H1 (cell line): ENCODE measurements around the gene SMYD3. TPM values are rescaled to one million over a fixed set of nuclear protein-coding genes. Genes with fewer than 3 reads are reported as not detected.

Experiments used
- CTCF ChIA-PET: fragments of 300-600 bp; sonication (Branson Sonifier 250); formaldehyde crosslinking; loops from one replicate; lab custom pipeline; 2021; ENCODE audit not compliant: partially characterized antibody; lab: Charles Lee
- POLR2A ChIA-PET: fragments of 300-600 bp; sonication (Branson Sonifier 250); formaldehyde crosslinking; loops from one replicate; lab custom pipeline; 2021; ENCODE audit warnings: inconsistent platforms; ENCODE audit not compliant: partially characterized antibody; lab: Charles Lee
- DNase-seq, 2 experiments: peaks; one replicate each; pipeline versions ENCODE4 v3.0.0 to v3.0.0-alpha.2; 2010 to 2022; ENCODE audit warnings: low spot score in 2 of 2, low read depth in 1 of 2, mixed read lengths in 1 of 2
- FAIRE-seq: peaks from 2 replicates; lab custom pipeline; 2011; peaks lifted over from hg19 to GRCh38; lab: Jason Lieb, UNC
- H2AFZ ChIP-seq: 2 replicates; pipeline ENCODE4 v1.8.1; 2012; ENCODE audit warnings: low read length, inconsistent platforms
- H2AK5ac ChIP-seq: 2 replicates; pipeline ENCODE4 v1.6.1; 2013; ENCODE audit warnings: low read depth, low read length
- H2BK120ac ChIP-seq: replicated peaks from 2 replicates; pipeline ENCODE3; 2013; ENCODE audit warnings: low read depth, low read length, inconsistent platforms
- H2BK12ac ChIP-seq: 2 replicates; pipeline ENCODE4 v1.6.1; 2013; ENCODE audit warnings: low read depth, low read length
- H2BK15ac ChIP-seq: 2 replicates; pipeline ENCODE4 v1.6.1; 2013; ENCODE audit warnings: low read length
- H2BK20ac ChIP-seq: 2 replicates; pipeline ENCODE4 v1.6.1; 2013; ENCODE audit warnings: low read length
- H2BK5ac ChIP-seq: 2 replicates; pipeline ENCODE4 v1.6.1; 2013; ENCODE audit warnings: low read depth, low read length
- H3K14ac ChIP-seq: 2 replicates; pipeline ENCODE4 v1.6.1; 2013; ENCODE audit warnings: inconsistent platforms; ENCODE audit not compliant: insufficient read length
- H3K18ac ChIP-seq: 2 replicates; pipeline ENCODE4 v1.6.1; 2013; ENCODE audit warnings: low read length; ENCODE audit errors: extremely low read depth
- H3K23ac ChIP-seq: 2 replicates; pipeline ENCODE4 v1.6.1; 2013; ENCODE audit warnings: inconsistent platforms; ENCODE audit not compliant: insufficient read length
- H3K23me2 ChIP-seq: 2 replicates; pipeline ENCODE4 v1.6.1; 2013; ENCODE audit warnings: low read depth, low read length
- H3K27ac ChIP-seq: 2 replicates; pipeline ENCODE4 v1.6.1; 2011; ENCODE audit warnings: low read depth, low read length, inconsistent platforms
- H3K27me3 ChIP-seq, 4 experiments: replicated peaks in 1 of 4; 1 replicate in 1 of 4; 2 replicates in 3 of 4; pipeline versions ENCODE4 v1.6.1 to v1.8.1; 2011 to 2013; ENCODE audit warnings: low read length in 3 of 4, mild to moderate bottlenecking in 3 of 4, inconsistent platforms in 2 of 4, mixed read lengths in 2 of 4, moderate library complexity in 1 of 4; ENCODE audit not compliant: control insufficient read depth in 3 of 4, insufficient read depth in 3 of 4; ENCODE audit errors: extremely low read depth in 1 of 4
- H3K36me3 ChIP-seq, 4 experiments: 2 replicates each; pipeline versions ENCODE4 v1.6.1 to v1.8.1; 2011 to 2013; ENCODE audit warnings: mild to moderate bottlenecking in 4 of 4, low read length in 3 of 4, moderate library complexity in 2 of 4, control low read depth in 1 of 4, inconsistent platforms in 1 of 4; ENCODE audit not compliant: insufficient read depth in 4 of 4, control insufficient read depth in 2 of 4
- H3K4ac ChIP-seq: replicated peaks from 2 replicates; pipeline ENCODE3; 2013; ENCODE audit warnings: low read length, low read depth, mixed read lengths, inconsistent platforms; ENCODE audit not compliant: insufficient read length
- H3K4me1 ChIP-seq, 4 experiments: replicated peaks in 1 of 4; 1 replicate in 1 of 4; 2 replicates in 3 of 4; pipeline versions ENCODE4 v1.6.1 to v1.8.1; 2011 to 2013; ENCODE audit warnings: low read length in 3 of 4, inconsistent platforms in 2 of 4, mixed read lengths in 1 of 4; ENCODE audit not compliant: insufficient read depth in 4 of 4, control insufficient read depth in 3 of 4
- H3K4me2 ChIP-seq, 2 experiments: 2 replicates each; pipeline versions ENCODE4 v1.6.1 to v1.8.1; 2011 to 2013; ENCODE audit warnings: low read depth in 2 of 2, low read length in 2 of 2, control low read depth in 1 of 2, inconsistent platforms in 1 of 2, mild to moderate bottlenecking in 1 of 2; ENCODE audit not compliant: insufficient read depth in 1 of 2
- H3K4me3 ChIP-seq, 4 experiments: fragments of 200-600, 300-600 bp in 1 of 4; sonication (generic), shearing (Covaris generic), sonication (Bioruptor Twin) in 1 of 4; 2 replicates each; pipeline versions ENCODE4 v1.5.1 to v1.8.1; 2011 to 2016; ENCODE audit warnings: low read length in 4 of 4, low read depth in 3 of 4, control low read depth in 2 of 4, inconsistent platforms in 2 of 4, mild to moderate bottlenecking in 2 of 4, mixed read lengths in 1 of 4, moderate library complexity in 1 of 4; ENCODE audit not compliant: insufficient read depth in 2 of 4; ENCODE audit errors: extremely low read depth in 1 of 4
- H3K56ac ChIP-seq: replicated peaks from 2 replicates; pipeline ENCODE3; 2013; ENCODE audit warnings: low read depth, mild to moderate bottlenecking, mixed read lengths, low read length, inconsistent platforms; ENCODE audit not compliant: insufficient read length
- H3K79me1 ChIP-seq: 2 replicates; pipeline ENCODE4 v1.6.1; 2013; ENCODE audit warnings: low read depth, low read length, control low read depth
- H3K79me2 ChIP-seq, 2 experiments: 2 replicates each; pipeline versions ENCODE4 v1.6.1 to v1.8.1; 2012 to 2013; ENCODE audit warnings: low read length in 2 of 2, mild to moderate bottlenecking in 2 of 2, inconsistent platforms in 1 of 2; ENCODE audit not compliant: insufficient read depth in 2 of 2, control insufficient read depth in 1 of 2
- H3K9ac ChIP-seq, 4 experiments: replicated peaks in 1 of 4; 1 replicate in 1 of 4; 2 replicates in 3 of 4; pipeline versions ENCODE4 v1.6.1 to v1.8.1; 2011 to 2013; ENCODE audit warnings: low read depth in 3 of 4, low read length in 3 of 4, control low read depth in 2 of 4, mild to moderate bottlenecking in 2 of 4, moderate library complexity in 2 of 4, inconsistent platforms in 1 of 4; ENCODE audit errors: extremely low read depth in 1 of 4
- H3K9me3 ChIP-seq, 2 experiments: 2 replicates each; pipeline versions ENCODE4 v1.6.1 to v1.8.1; 2012 to 2013; ENCODE audit warnings: mild to moderate bottlenecking in 2 of 2, moderate library complexity in 2 of 2, control low read depth in 1 of 2, inconsistent platforms in 1 of 2, low read depth in 1 of 2, low read length in 1 of 2, mixed read lengths in 1 of 2; ENCODE audit not compliant: insufficient read depth in 2 of 2
- H4K20me1 ChIP-seq, 2 experiments: replicated peaks in 1 of 2; 2 replicates each; pipeline versions ENCODE3 to v1.8.1; 2011 to 2013; ENCODE audit warnings: inconsistent platforms in 2 of 2, low read length in 2 of 2, mild to moderate bottlenecking in 1 of 2; ENCODE audit not compliant: insufficient read depth in 2 of 2, control insufficient read depth in 1 of 2
- H4K5ac ChIP-seq: 2 replicates; pipeline ENCODE4 v1.6.1; 2013; ENCODE audit warnings: low read length, low read depth, mixed read lengths, inconsistent platforms; ENCODE audit not compliant: insufficient read length
- H4K8ac ChIP-seq: 2 replicates; pipeline ENCODE4 v1.8.0; 2013; ENCODE audit warnings: mild to moderate bottlenecking, moderate library complexity, low read length, inconsistent platforms; ENCODE audit not compliant: insufficient read depth; ENCODE audit errors: extremely low read depth
- H4K91ac ChIP-seq: replicated peaks from 2 replicates; pipeline ENCODE3; 2013; ENCODE audit warnings: low read length, mixed read lengths, inconsistent platforms; ENCODE audit not compliant: insufficient read length
- CEBPB ChIP-seq: IDR thresholded peaks from 2 replicates; pipeline ENCODE4 v1.6.1; 2012; ENCODE audit warnings: low read depth, low read length
- EP300 ChIP-seq, 2 experiments: IDR thresholded peaks; 1 replicate in 1 of 2; 2 replicates in 1 of 2; pipeline ENCODE4 v1.6.1; 2011 to 2012; ENCODE audit warnings: low read depth in 2 of 2, low read length in 2 of 2, mild to moderate bottlenecking in 2 of 2, borderline replicate concordance in 1 of 2, inconsistent platforms in 1 of 2, moderate library complexity in 1 of 2
- NRF1 ChIP-seq: IDR thresholded peaks from 2 replicates; pipeline ENCODE4 v1.6.1; 2011; ENCODE audit warnings: mild to moderate bottlenecking, low read depth, low read length, improper control_type of control experiment
- WGBS, 2 experiments: shearing (Covaris generic) in 1 of 2; methylation state at CpG; one replicate each; pipeline versions ENCODE4 v1.1.6 to v1.1.7; 2013 to 2015; ENCODE audit warnings: low lambda C conversion rate in 2 of 2, mixed read lengths in 2 of 2, inconsistent platforms in 1 of 2, low coverage in 1 of 2, missing lambda C conversion rate in 1 of 2; ENCODE audit not compliant: insufficient replicate concordance in 2 of 2, insufficient coverage in 1 of 2, insufficient read length in 1 of 2; ENCODE audit errors: extremely low coverage in 1 of 2, missing lambda C conversion rate in 1 of 2; 5-methylcytosine and 5-hydroxymethylcytosine counted together
- polyA plus RNA-seq, 7 experiments: library from polyadenylated mRNA; depleted of rRNA in 3 of 7; stranded (reverse) in 5 of 7; unstranded in 2 of 7; fragments of >200 nt in 5 of 7; fragments of 200-250 nt in 2 of 7; gene quantifications; 1 replicate in 5 of 7; 2 replicates in 1 of 7; 4 replicates in 1 of 7; pipeline versions ENCODE4 v1.2.1 to v1.2.3, GENCODE V29; 2011 to 2013; ENCODE audit warnings: missing spikeins in 2 of 7, mixed read lengths in 2 of 7
- total RNA-seq: library from RNA; stranded (reverse); fragmentation: NEBNext Ultra II Directional; extraction: Animal tissue kit (Norgen Biotek cat#: 25700); gene quantifications from 2 replicates; pipeline ENCODE4 v1.2.1, GENCODE V29; 2021

Gene SMYD3
- total and polyA plus RNA-seq, 2 of the 8 experiments (the other 6 are each of a cell fraction or from before 2014, with no cell fraction given), result 17.3 to 25.4 TPM

GRCh38 chr1:245748240-245748639 lies 758.8 kb downstream of the SMYD3 start:
- Histone ChIP-seq H2BK20ac (no peak overlapping the region), H3K23me2 (no peaks in the 10 kb centered on the region), H3K4me2 (no peak overlapping the region), H2AFZ (no peak overlapping the region), H3K36me3 (peaks cover 0 to 2% (median 0%) of the 10 kb centered on the region in 4 experiments; a peak in 1 of 8 replicates), H3K79me2 (no peaks in the 10 kb centered on the region), H3K9ac (no peak overlapping the region), H3K27me3 (no peaks in the 10 kb centered on the region), H4K5ac (no peak overlapping the region), H3K27ac (no peak overlapping the region), H4K8ac (no peak overlapping the region; the same call in 1 of the 2 replicates), H2AK5ac (no peak overlapping the region), H3K23ac (no peak overlapping the region), H4K91ac (no peak overlapping the region), H3K79me1 (no peaks in the 10 kb centered on the region), H3K9me3 (no peaks in the 10 kb centered on the region), H3K4ac (no peak overlapping the region), H3K56ac (no peak overlapping the region), H4K20me1 (no peaks in the 10 kb centered on the region), H2BK120ac (no peak overlapping the region), H2BK5ac (no peak overlapping the region), H2BK15ac (no peak overlapping the region), H3K18ac (no peak overlapping the region), H3K4me3 (no peak overlapping the region), H2BK12ac (no peak overlapping the region), H3K4me1 (peaks cover 0 to 4% (median 2%) of the 10 kb centered on the region in 4 experiments; a peak in 4 of 7 replicates), H3K14ac (no peak overlapping the region)
- no peak for DNase-seq
- ChIA-PET POLR2A (no interaction called here), CTCF (interaction anchor here (1.5 kb wide), 1 partner anchor 29 kb away, joined by 3 read pairs; no protein-coding TSS in a partner anchor)
- TF ChIP-seq NRF1 (no peak), CEBPB (no peak), EP300 (IDR thresholded peaks at IDR 0.05; ENCODE audit: borderline replicate concordance in 1 of 2, low read depth in 2 of 2, low read length in 2 of 2) (no peak)
- 88% methylated on average over 10 of the region's 10 CpGs; no CpG with 5 or more reads in 1 of the 2 experiments for WGBS, 2 experiments
- FAIRE-seq, result no peak
